C4-2B (cell line): ENCODE data around the gene THOC7.

Source experiments
- H3K27ac ChIP-seq: fragments of 450-650 bp; 2 replicates; pipeline ENCODE4 v1.5.1; 2017
- CTCF ChIP-seq: fragments of 450-650 bp; conservative IDR thresholded peaks from 2 replicates; pipeline ENCODE4 v1.5.1; 2017; ENCODE audit warnings: mild to moderate bottlenecking
- ZFX ChIP-seq: fragments of 450-650 bp; IDR thresholded peaks from 2 replicates; pipeline ENCODE4 v1.6.1; 2017

The THOC7 gene

DNA sequence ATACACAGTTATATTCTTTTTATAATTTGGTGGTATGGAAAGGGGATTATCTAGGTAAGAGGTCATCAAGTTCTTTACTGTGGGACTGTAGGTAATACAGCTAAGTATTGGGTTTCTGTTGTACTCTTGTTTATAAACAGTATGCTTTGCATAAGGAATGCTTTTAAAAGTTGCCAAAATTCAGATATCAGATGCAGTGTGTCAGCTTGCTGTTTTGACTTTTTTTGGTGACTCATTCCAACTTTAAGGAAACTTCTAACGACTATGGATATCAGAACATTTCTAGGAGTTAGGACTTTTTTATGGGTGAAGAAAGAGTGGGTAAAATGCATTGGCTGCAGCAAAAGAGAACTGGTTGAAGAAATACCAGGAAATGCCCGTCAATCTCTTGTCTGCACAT lies 45.8 kb upstream of the THOC7 start:
- TF ChIP-seq CTCF (no peak), ZFX (no peak)

DNA sequence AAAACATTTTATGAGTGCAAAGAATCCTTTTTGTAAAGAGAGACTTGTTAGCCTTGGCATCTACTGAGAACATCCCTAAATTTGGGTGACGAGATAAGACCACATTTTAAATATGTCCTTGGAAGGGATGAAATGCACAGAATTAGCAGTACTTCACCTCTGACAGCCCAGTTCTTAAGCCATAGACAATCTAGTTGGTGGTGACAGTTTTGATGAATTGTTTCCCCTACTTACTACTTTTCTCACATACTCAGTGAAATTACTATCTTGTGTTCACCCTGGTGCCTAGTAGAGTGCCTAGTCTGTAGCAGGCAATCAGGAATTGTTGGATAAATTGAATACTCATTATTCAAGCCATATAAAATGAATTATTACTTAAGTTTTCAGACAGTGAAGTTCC lies 45.2 kb upstream of the THOC7 start:
- no peak for TF ChIP-seq CTCF
- no peak overlapping the region for H3K27ac ChIP-seq

More for the DNA sequence above, 45.8 kb upstream of the THOC7 start:
- H3K27ac ChIP-seq, result no peak overlapping the region

DNA sequence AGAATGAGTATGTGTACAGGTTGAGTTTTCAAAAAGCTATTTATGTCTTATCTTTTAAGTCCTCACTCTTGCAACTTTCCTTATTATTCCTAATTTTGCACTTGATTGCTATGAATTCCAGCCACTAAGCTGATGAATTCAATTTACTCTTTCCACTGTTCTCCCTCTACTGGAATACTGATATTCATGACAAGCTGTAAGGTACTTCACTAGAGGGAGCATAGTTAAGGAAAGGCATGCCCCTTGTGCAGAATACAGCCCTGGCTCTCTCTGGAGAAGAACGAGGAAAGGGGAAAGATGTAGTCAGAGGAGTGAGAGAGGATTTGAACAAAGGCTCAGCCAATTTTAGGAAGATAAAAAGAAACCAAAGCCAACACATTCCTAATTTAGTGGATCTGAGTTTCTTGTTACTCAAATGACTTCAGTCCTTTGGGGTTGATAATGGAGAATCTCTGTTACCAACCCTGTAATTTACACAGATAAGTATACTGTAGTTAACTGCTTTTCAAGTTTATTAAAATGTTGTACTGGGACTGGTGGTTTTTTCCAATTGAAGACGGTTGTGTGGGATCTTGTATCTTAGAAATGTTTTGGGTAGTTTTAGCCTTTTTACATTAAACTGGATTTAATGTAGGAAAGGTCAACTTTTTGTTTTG lies 44.6 kb upstream of the THOC7 start:
- TF ChIP-seq ZFX, result no peak
- TF ChIP-seq CTCF, result no peak
- no peak overlapping the region for H3K27ac ChIP-seq

DNA sequence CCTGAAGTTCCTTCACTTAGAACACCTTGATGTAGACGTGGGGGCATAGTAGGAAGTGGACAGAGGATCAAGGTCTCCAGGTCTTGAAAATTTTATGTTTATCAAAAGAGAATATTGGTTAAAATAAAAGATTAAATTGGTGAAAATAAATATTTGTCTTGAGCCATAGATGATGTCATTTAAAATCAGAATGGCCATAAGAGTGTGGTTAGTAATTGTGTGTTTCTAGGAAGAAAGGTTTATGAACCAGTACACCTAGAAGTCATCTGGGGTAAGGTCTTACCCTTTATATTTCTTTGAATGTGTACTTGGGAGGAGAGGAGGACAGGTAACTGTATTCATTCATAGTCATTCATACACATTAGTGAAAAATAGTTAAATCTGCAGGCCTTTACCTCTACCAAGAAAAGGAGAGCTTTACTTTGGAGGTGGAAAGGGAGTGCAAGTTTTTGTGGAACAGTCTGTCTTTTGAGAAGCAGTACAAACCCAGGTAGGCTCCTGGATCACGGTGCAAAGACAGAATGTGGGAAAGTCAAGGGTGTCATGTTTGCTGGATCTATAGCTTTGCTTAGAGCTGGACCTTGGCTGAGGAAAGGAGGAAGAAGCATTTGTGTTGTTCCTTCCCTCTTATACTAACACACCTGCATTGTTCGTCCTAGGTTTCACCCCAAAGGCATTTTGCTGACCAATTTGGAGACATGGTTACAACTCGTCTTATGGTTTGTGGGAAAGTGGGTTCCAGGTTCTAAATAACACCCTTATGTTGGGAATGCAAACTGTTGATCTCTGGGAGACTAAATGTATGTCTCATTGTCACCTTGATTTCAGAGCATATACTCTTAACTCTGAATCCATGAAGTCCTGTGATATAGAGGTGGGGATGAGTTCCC lies 42.4 kb upstream of the THOC7 start:
- TF ChIP-seq ZFX (no peak), CTCF (no peak)
- H3K27ac ChIP-seq, result no peak overlapping the region

- TF ChIP-seq ZFX (no peak), CTCF (no peak)
- H3K27ac ChIP-seq, result no peak overlapping the region
These were observed 36.9 kb upstream of the THOC7 start for GRCh38 chr3:63900459-63900858.

DNA sequence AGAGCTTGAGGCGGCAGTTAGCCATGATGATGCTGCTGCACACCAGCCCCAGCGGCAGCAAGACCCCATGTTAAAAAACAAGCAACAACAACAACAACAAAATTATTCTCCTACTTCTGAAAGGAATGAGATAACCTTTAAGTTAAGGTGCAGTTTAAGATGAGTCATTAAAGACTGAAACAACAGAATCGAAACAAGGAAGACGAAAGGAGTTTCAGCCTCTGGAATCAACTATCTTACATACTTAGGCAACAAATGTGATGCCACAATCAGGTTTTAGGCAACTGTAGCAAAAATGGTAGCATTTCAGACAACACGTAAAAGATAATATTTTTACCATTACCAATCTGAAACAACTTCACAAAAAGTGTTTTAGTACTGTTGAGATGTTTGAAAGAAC lies 36.4 kb upstream of the THOC7 start:
- H3K27ac ChIP-seq, result no peak overlapping the region
- TF ChIP-seq CTCF (no peak), ZFX (no peak)

DNA sequence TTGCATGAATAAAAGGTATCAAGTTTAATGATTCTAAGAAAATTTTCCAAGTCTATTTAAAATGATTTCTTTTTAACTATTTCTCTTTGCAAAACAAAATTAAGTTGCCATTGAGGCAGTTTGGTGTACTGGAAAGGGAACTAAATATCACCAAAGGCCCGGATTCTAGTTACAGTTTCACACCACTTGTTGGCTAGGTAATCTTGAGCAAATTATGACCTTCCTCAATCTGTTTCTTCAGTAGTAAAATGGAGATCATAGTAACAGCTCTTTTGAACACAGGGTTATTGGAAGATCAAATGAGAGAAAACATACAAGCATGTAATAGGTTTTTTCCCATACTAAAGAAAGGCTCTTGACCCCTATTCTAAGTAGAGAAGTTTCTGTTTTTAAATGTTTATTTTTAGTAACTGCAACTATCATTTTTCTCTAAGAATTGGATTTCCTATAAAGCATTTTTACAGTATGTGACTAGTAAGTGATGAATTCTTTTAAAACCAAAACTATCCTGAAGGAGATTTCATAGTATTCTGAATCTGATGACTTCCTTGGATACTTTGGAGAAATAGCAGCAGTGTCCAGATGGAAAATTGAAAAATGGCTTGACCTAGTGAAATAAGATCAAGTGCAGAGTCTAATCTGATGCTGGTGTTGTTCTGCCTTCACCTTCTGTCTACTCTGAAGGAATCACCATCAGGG lies 32.9 kb upstream of the THOC7 start:
- no peak overlapping the region for H3K27ac ChIP-seq
- no peak for TF ChIP-seq CTCF
- no peak for TF ChIP-seq ZFX
